ENCODE results near the gene RGS9.

GRCh38 chr17:65103431-65103830 is 33.7 kb upstream of the RGS9 start:
- TF ChIP-seq TARDBP (IDR thresholded peaks at IDR 0.05) (no peak), SUZ12 (IDR thresholded peaks at IDR 0.05) (no peak), SP1 (IDR thresholded peaks at IDR 0.05) (no peak), BHLHE40 (IDR thresholded peaks at IDR 0.05; ENCODE audit: borderline replicate concordance) (no peak), FOXM1 (IDR thresholded peaks at IDR 0.05; ENCODE audit: borderline replicate concordance) (no peak), ELF4 (IDR thresholded peaks at IDR 0.05) (no peak), FOXA1 (IDR thresholded peaks at IDR 0.05) (no peak)

Data from HEK293T (cell line).